Esophagus muscularis mucosa (tissue), 4 donors: ENCODE measurements around the gene EEF1B2. TPM values are rescaled to one million over a fixed set of nuclear protein-coding genes. Genes with fewer than 3 reads are reported as not detected.

Experiments used
- DNase-seq: peaks from one replicate; pipeline ENCODE4 v3.0.0-alpha.2; 2017; ENCODE audit errors: extremely low spot score
- H3K27ac ChIP-seq, 4 donors: fragments of 200-600 bp; sonication (generic); replicated peaks in 1 of 4; 1 replicate in 3 of 4; 2 replicates in 1 of 4; pipeline ENCODE4 v1.5.1; 2016 to 2019; ENCODE audit warnings: mild to moderate bottlenecking in 1 of 4
- H3K27me3 ChIP-seq, 4 donors: fragments of 200-600 bp; sonication (generic); one replicate each; pipeline versions ENCODE4 v1.5.1 to v1.6.0; 2016 to 2019
- H3K36me3 ChIP-seq, 4 donors: fragments of 200-600 bp; sonication (generic); one replicate each; pipeline ENCODE4 v1.5.1; 2016 to 2019
- H3K4me1 ChIP-seq, 4 donors: fragments of 200-600 bp; sonication (generic); one replicate each; pipeline ENCODE4 v1.5.1; 2016 to 2019
- H3K4me3 ChIP-seq, 4 donors: fragments of 200-600 bp; sonication (generic); 1 replicate in 2 of 4; 2 replicates in 2 of 4; pipeline ENCODE4 v1.5.1; 2016 to 2019; ENCODE audit warnings: mild to moderate bottlenecking in 4 of 4, moderate library complexity in 1 of 4
- H3K9me3 ChIP-seq, 4 donors: fragments of 200-600 bp; sonication (generic); 1 replicate in 3 of 4; 2 replicates in 1 of 4; pipeline ENCODE4 v1.5.1; 2016 to 2019
- CTCF ChIP-seq, 3 experiments: fragments of 200-600 bp in 2 of 3; fragments of 450-650 bp in 1 of 3; sonication (generic) in 2 of 3; IDR thresholded peaks; one replicate each; pipeline ENCODE4 v1.5.1; 2017 to 2019; ENCODE audit warnings: antibody characterized with exemption in 3 of 3, mild to moderate bottlenecking in 2 of 3, moderate library complexity in 1 of 3
- EP300 ChIP-seq: sonication (generic); formaldehyde crosslinking; IDR thresholded peaks from one replicate; pipeline ENCODE4 v1.6.1; 2017; ENCODE audit warnings: antibody characterized with exemption
- POLR2A ChIP-seq: fragments of 450-650 bp; IDR thresholded peaks from one replicate; pipeline ENCODE4 v1.6.1; 2017; ENCODE audit warnings: antibody characterized with exemption, moderate library complexity, mild to moderate bottlenecking, low read depth
- POLR2AphosphoS5 ChIP-seq, 2 donors: sonication (generic); formaldehyde crosslinking; IDR thresholded peaks; one replicate each; pipeline ENCODE4 v1.6.1; 2017; ENCODE audit warnings: antibody characterized with exemption in 2 of 2
- WGBS: methylation state at CpG from one replicate; pipeline ENCODE4 v1.1.5; 2018; 5-methylcytosine and 5-hydroxymethylcytosine counted together
- intact Hi-C: fragments of 100-400 bp; cut with DNase I; formaldehyde crosslinking; loops from one replicate; pipeline ENCODE4 v1.15.1; 2023
- total RNA-seq, 4 donors: library from RNA; depleted of rRNA; stranded (reverse); fragments of >200 nt; gene quantifications; one replicate each; pipeline versions ENCODE4 v1.1.0 to v1.2.1, GENCODE V29; 2016

Gene EEF1B2
- total RNA-seq: 100 to 1,000 TPM; 219 to 381 (median 342) TPM

- peaks cover 25 to 37% (median 27%) of the 10 kb centered on the region in 4 donors for H3K36me3 ChIP-seq
- peak within 1 kb of the TSS; percentile 87 to 94 (median 91) for H3K27ac ChIP-seq
- peak within 1 kb of the TSS; percentile 75 to 84 (median 76) for H3K4me3 ChIP-seq
- peaks cover 27 to 51% (median 48%) of the 10 kb centered on the region in 4 donors for H3K4me1 ChIP-seq
- H3K9me3 ChIP-seq: no peaks in the 10 kb centered on the region
- H3K27me3 ChIP-seq: no peaks in the 10 kb centered on the region
- peak; percentile 99 for DNase-seq
- intact Hi-C loops: loop anchor here (10.0 kb wide), 2 partner anchors 105 to 395 kb away; no protein-coding TSS in a partner anchor
- under 1% methylated on average over 42 of the region's 64 CpGs for WGBS
- TF ChIP-seq POLR2A (peak; percentile 11), POLR2AphosphoS5 (IDR thresholded peaks at IDR 0.05) (peak; percentile 84 to 96), CTCF (IDR thresholded peaks at IDR 0.05) (peak in 1 of 3 experiments; percentile 10), EP300 (no peak)
These were observed at the start of gene EEF1B2, which contains the start of gene NDUFS1 for GRCh38 chr2:206159346-206160124. EEF1B2 (plus strand) TSS chr2:206159895; CDS start chr2:206159980, 85 bp downstream. NDUFS1 (minus strand) TSS chr2:206159444; CDS start chr2:206153678, 5,766 bp downstream.

GRCh38 chr2:206112108-206112507 lies 47.6 kb upstream of the EEF1B2 start:
- intact Hi-C loops: no loop called here
- DNase-seq: no peak
- Histone ChIP-seq H3K4me1 (no peaks in the 10 kb centered on the region), H3K27me3 (no peaks in the 10 kb centered on the region), H3K36me3 (peaks cover 0 to 44% (median 21%) of the 10 kb centered on the region in 4 donors), H3K4me3 (no peak overlapping the region), H3K9me3 (no peaks in the 10 kb centered on the region), H3K27ac (no peak overlapping the region)
- WGBS: 99% methylated on average over 3 of the region's 3 CpGs
- TF ChIP-seq CTCF (IDR thresholded peaks at IDR 0.05): no peak
- no peak for TF ChIP-seq EP300
- no peak for TF ChIP-seq POLR2A
- no peak for TF ChIP-seq POLR2AphosphoS5 (IDR thresholded peaks at IDR 0.05)

GRCh38 chr2:206112846-206113547 lies 46.7 kb upstream of the EEF1B2 start:
- TF ChIP-seq EP300 (no peak), POLR2A (no peak), CTCF (IDR thresholded peaks at IDR 0.05) (no peak), POLR2AphosphoS5 (IDR thresholded peaks at IDR 0.05) (no peak)
- H3K36me3 ChIP-seq: peaks cover 0 to 51% (median 26%) of the 10 kb centered on the region in 4 donors
- intact Hi-C loops: no loop called here
- no peak overlapping the region for H3K4me3 ChIP-seq
- 99% methylated on average over 6 of the region's 7 CpGs for WGBS
- no peak overlapping the region for H3K27ac ChIP-seq
- H3K4me1 ChIP-seq: no peaks in the 10 kb centered on the region
- no peaks in the 10 kb centered on the region for H3K9me3 ChIP-seq
- no peak for DNase-seq
- no peaks in the 10 kb centered on the region for H3K27me3 ChIP-seq

- 98% methylated on average over 3 of the region's 3 CpGs for WGBS
- intact Hi-C loops: no loop called here
- Histone ChIP-seq H3K4me3 (no peak overlapping the region), H3K27ac (no peak overlapping the region), H3K36me3 (peaks cover 0 to 72% (median 39%) of the 10 kb centered on the region in 4 donors), H3K9me3 (no peaks in the 10 kb centered on the region), H3K4me1 (no peaks in the 10 kb centered on the region), H3K27me3 (no peaks in the 10 kb centered on the region)
- no peak for TF ChIP-seq EP300
- no peak for TF ChIP-seq POLR2AphosphoS5 (IDR thresholded peaks at IDR 0.05)
- TF ChIP-seq POLR2A: no peak
- no peak for TF ChIP-seq CTCF (IDR thresholded peaks at IDR 0.05)
- DNase-seq: no peak
These were observed 44.6 kb upstream of the EEF1B2 start for GRCh38 chr2:206115026-206115578.
